ENCODE results near the gene SMIM28. TPM values are rescaled to one million over a fixed set of nuclear protein-coding genes. Genes with fewer than 3 reads are reported as not detected.

The SMIM28 gene
- total and polyA plus RNA-seq, 9 of the 15 experiments (the other 6 are each of a cell fraction or from before 2014, with no cell fraction given) = not detected

GRCh38 chr6:138336221-138336620 is 41.5 kb upstream of the SMIM28 start (continued):
- TF ChIP-seq ZNF398 (CRISPR knock-in tag; IDR thresholded peaks at IDR 0.05) (no peak), TAF7 (tag; IDR thresholded peaks at IDR 0.05) (no peak), SUPT5H (IDR thresholded peaks at IDR 0.05) (no peak), PATZ1 (CRISPR knock-in tag; IDR thresholded peaks at IDR 0.05; ENCODE audit: borderline replicate concordance) (no peak), NR4A1 (CRISPR knock-in tag; IDR thresholded peaks at IDR 0.05) (0 out of 2 replicates have a peak, but pooled peaks have one; percentile 51), NR4A1 (tag; IDR thresholded peaks at IDR 0.05) (no peak), RAD21 (CRISPR knock-in tag; conservative IDR thresholded peaks at IDR 0.05 in 1 of 2, IDR thresholded peaks at IDR 0.05 in 1 of 2) (no peak), U2AF1 (optimal IDR thresholded peaks at IDR 0.05; ENCODE audit: low read depth, low read length) (no peak), TBP (optimal IDR thresholded peaks at IDR 0.05; ENCODE audit: low read depth, low read length) (no peak), CBFA2T2 (conservative IDR thresholded peaks at IDR 0.05) (peak; percentile 92), CTCFL (IDR thresholded peaks at IDR 0.05; ENCODE audit: borderline replicate concordance, insufficient read depth, low read depth, low read length, poor library complexity, severe bottlenecking) (no peak), BHLHE40 (IDR thresholded peaks at IDR 0.05; ENCODE audit: low read length) (peak; percentile 85), ZNF184 (CRISPR knock-in tag; IDR thresholded peaks at IDR 0.05) (no peak), CBX1 (IDR thresholded peaks at IDR 0.05; ENCODE audit: low read depth) (0 out of 2 replicates have a peak, but pooled peaks have one; percentile 40), FUS (optimal IDR thresholded peaks at IDR 0.05; ENCODE audit: low read depth, low read length) (no peak), DEAF1 (CRISPR knock-in tag; IDR thresholded peaks at IDR 0.05) (no peak), HDGF (IDR thresholded peaks at IDR 0.05) (no peak), ADNP (tag; IDR thresholded peaks at IDR 0.05) (no peak), ZKSCAN8 (CRISPR knock-in tag; IDR thresholded peaks at IDR 0.05) (peak; percentile 25; the same call in 1 of the 2 replicates), POLR2B (IDR thresholded peaks at IDR 0.05; ENCODE audit: low read depth, partially characterized antibody) (no peak), ATF1 (CRISPR knock-in tag; IDR thresholded peaks at IDR 0.05) (no peak), ATF1 (tag; IDR thresholded peaks at IDR 0.05) (peak; percentile 44; the same call in 1 of the 2 replicates), TRIM28 (IDR thresholded peaks at IDR 0.05) (no peak), CHCHD3 (CRISPR knock-in tag; IDR thresholded peaks at IDR 0.05) (no peak), CEBPB (tag; IDR thresholded peaks at IDR 0.05) (no peak)
